HK-2 (cell line): ENCODE data around the gene CLCNKA.
A peak's percentile ranks its signal among the peaks of the same experiment; 100 is the strongest.
"Not testable (repeated sequence)": the region's sequence is repeated elsewhere in the genome, so short reads cannot be mapped to it uniquely, and the experiment has no call there.

ENCODE experiments used
- DNase-seq: peaks from one replicate; pipeline ENCODE4 v3.0.0-alpha.2; 2018; ENCODE audit not compliant: unreplicated experiment

The CLCNKA gene

DNA sequence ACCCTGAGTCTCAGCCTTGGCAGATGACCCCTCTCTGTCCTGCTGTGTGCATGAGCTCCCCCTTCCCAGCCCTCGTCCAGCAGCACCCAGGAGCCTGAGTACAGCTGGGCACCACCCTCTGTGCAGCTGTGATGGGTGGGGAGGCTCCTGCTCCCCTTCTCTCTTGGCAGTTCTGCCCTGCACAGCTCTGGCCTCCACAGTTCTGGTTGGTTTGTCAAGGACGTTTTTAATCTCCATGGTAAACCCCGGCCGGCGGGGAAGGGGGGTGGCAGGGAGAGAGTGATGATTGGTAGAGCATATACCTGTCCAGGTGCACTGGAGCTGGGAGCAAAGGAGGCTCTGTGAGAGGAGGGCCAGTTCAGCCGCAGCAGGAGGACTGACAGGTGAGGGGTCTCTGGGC is at the start of gene CLCNKA:
TSS of gene CLCNKA (plus strand) at position 356 of the 400 bp plus-strand sequence. CDS start 584 bp downstream, outside the sequence.
- DNase-seq: no peak

DNA sequence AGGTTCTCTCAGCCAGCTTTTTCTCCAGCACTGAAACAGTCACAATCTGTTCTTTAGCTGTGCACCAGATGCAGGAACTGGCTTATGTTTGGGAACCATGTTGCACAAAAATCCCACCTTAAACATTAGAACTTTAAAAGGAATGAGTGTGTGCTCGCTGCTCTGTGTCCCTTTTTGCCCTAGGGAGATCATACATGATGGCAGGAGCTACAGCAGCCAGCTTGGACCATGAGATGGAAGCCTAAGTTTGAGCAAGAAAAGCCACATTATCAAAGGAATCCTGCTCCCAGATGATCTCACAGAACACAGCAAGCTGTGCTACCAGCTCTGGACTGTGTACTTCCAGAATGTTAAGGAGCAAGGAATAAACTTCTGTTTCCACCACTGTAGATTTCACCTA is 49.4 kb upstream of the CLCNKA start:
- no peak for DNase-seq

DNA sequence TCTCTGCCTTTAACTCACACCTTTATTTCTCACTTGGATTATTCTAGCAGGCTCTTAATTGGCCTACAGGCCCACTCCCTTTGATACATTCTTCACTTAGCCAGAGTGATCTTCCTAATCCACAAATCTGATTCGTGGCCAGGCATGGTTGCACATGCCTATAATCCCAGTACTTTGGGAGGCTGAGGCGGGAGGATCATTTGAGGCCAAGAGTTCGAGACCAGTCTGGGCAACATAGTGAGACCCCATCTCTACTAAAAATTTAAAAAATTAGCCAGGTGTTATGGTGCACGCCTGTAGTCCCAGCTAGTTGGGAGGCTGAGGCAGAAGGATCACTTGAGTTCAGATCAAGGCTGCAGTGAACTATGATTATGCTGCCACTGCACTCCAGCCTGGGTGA is 48.1 kb upstream of the CLCNKA start:
- no peak for DNase-seq

DNA sequence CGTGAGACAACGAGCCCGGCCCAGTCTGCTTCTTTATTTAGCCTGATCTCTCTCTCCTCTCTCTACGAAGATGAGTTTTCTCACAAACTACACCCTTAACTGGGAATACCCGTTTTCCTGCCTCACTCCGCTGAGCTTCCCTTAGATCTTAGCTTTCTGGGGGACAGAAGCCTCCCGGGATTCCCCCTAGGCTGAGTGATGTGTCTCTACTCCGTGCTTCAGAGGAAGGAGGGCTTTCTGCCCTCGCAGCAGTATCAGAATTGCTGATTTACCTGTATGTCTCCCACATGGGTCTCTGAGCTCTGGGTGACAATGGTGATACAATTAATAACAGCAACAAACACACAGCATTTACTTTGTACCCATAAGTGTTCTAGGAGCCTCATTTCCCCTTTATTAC is 47.0 kb upstream of the CLCNKA start:
- no peak for DNase-seq

DNA sequence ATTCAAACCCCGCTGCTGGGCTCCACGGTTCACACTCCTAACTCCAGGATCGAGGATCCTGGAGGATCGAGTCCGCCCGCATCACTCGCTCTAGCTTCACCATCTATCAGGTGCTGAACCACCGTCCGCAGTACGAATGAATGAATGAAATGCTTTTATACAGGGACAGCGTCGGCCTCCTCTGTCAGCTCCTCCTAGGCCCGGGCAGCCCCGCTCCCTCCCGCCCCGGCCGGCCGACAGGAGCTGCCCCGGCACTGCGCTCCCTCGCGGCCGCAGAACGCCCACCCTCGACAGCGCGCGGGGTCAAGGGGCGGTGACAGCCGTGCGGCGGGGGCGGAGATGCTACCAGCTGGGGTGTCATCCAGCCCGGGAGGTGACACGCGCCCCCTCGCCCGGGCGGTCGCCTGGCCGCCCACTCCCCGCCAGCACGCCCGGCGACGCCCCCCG is 46.5 kb upstream of the CLCNKA start:
- DNase-seq: peak; percentile 78

GRCh38 chr1:15975805-15976680 is 45.8 kb upstream of the CLCNKA start, which contains the start of gene ZBTB17:
ZBTB17 (minus strand) TSS chr1:15976101; CDS start chr1:15948495, 27,606 bp downstream.
- DNase-seq: peak; percentile 92

DNA sequence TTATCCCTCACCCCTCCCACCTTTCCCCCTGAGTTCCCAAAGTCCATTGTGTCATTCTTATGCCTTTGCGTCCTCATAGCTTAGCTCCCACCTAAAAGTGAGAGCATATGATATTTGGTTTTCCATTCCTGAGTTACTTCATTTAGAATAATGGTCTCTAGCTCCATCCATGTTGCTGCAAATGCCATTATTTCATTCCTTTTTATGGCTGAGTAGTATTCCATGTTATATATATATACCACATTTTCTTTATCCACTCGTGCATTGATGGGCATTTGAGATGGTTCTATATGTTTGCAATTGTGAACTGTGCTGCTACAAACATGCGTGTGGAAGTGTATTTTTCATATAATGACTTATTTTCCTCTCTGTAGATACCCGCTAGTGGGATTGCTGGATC is 43.9 kb upstream of the CLCNKA start:
- not testable (repeated sequence) for DNase-seq

- no peak for DNase-seq
Observed at GRCh38 chr1:15981679-15982078, 40.2 kb upstream of the CLCNKA start.

DNA sequence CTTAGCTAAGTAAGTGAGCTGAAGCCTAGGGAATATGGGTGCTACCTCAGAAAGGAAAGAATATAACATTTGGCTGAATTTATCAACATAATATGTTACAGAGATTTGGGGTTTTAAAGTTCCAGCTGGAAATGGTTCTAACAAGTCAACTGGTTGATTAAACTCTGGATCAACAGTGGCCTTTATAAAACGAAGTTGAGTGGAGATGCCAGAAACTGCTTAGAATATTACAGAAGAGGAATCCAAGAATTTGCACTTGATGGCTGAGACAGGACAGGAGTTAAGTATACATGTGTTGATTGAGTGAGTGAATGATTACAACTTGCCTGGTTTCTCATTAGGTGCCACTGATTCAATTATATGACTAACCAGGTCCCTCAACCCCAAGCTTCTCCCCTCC is 38.6 kb upstream of the CLCNKA start:
- DNase-seq: no peak

DNA sequence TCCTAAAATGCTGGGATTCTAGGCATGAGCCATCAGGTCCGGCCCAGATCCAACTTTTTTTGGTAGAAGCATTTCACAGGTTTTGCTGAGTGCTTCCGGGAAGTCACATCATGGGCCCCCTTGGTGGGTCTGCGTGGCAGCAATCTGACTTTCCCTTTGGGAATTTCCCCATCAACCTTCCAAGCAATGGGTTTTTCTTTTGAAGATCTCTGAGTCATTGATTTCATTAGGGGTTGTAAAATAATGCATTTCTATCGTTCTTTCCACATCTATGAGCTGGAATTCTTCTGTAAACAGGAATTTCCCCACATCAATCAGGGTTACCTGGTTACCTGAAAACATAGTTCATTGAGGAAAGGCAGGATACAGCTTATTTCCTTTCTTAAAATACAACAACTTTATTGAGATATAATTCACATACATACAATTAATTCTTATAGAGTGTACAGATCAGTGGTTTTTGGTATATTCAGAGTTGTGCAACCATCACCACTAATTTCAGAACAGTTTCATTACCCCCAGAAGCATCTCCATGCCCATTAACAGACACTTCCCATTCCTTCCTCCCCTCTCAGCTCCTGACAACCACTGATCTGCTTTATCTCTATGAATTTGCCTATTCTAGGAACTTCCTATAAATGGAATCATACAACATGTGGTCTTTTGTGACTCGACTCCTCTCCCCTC is 36.1 kb upstream of the CLCNKA start:
- no peak for DNase-seq

- DNase-seq: no peak
Observed at GRCh38 chr1:15988856-15989736, 32.7 kb upstream of the CLCNKA start.

- no peak for DNase-seq
Observed at GRCh38 chr1:15989776-15990175, 32.1 kb upstream of the CLCNKA start.

DNA sequence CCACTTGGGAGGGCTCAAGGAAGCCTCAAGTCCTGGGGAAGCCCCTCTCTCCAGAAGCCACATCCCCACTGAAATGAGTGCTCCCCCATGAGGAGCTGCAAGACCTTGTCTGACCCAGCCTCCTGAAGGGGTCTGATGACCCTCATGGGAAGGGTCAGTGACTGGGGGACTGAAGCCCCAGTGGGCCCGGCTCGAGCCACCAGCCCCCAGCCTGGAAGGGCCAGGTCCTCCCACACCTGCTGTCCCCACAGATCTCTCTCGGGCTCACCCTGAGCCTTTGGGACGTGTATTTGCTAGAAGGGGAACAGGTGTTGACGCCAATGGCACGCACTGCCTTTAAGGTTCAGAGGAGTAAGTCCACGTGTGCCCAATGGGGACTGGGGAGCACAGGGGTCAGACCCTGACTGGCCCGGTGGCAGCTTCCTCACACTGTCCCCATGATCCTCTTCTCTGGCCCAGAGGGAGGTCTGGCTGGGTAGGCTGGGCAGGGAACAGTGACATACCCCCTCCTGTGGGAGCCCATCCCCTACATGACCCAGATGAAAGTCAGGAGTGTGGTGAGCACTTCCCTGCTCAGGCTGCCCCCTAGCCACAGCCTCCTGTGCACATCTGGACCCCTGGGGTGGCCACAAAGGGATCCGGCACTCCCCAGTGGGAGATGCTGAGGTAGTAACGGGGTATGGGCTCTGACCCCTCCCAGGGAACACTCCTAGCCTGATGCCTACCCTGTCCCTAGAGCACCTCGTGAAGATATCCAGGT is 30.2 kb upstream of the CLCNKA start:
- no peak for DNase-seq

DNA sequence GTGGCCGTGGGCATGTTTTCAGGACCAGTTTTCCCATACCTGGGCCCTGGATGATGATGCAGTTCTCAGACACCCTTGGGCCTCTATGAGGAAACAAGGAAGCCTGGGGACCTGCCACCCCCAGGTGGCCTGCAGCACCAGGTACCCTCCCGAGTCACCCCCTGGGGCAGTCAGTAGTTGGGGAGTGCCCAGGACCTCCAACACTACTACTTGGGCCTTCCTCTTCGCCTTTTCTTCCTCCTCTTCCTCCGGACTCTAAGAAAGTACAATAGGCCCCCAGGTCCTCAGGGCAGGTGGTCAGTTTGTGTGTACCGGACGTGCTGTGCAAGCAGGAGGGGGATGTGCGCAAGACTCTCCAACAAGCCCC is 29.7 kb upstream of the CLCNKA start:
- DNase-seq: no peak

DNA sequence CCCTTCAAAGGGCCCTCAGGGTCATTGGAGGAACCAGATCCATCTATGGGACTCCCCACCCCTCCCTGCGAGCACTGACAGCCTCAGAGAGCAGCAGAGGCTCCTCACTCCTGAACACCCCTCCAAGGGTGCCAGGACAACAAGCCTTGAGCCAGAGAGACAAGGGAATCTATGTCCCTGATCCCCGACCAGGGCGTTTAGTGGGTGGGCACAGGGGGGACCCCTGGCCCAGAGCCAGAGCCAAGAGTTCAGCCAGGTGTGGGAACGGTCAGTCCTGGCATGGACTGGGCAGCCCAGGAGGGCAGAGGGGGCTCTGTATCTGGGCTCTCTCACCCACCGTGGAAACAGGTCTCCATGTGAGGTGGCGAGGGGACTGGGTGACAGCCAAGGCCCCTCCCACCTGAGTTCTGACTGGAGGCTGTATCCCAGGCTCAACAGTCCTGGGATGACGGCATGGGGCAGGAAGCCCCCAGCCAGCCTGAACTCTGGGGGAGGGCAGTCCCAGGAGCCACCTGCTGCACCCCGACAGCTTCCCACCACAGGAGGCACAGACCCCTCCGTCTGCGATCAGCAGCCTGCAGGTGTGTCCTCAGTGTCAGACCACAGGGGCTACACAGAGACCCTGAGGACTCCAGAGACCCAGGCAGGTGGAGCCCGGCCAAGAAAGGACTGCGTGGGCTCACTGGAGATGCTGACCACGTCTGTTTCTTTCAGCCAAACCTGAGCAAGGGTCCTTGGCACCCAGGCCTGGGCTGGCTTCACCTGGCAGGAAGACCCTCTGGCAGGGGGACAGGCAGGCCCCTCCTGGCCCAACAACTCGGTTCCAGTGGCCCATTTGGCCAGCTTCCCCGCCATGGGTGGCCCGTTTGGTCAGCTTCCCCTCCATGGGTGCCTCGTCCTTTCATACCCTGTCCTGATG is 29.0 kb upstream of the CLCNKA start:
- DNase-seq: no peak

DNA sequence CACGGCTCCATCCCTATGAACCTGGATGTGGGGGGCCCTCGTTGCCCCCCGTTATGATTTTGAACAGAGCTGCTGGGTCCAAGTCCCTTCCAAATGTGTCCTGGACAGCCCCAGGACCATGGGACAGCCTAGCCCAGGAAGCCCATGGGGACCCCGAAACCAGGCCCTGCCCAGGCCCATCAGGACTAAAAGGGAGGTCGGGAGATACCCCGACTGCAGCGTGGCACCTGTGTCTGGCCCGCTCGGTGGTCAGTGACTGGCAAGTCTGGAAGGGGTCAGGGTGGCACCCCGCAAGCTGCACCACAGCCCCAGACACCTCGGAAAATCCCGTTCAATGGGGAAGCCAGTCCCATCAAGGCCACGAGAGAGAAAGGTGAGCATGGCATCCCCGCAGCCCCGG is 28.2 kb upstream of the CLCNKA start:
- no peak for DNase-seq

GRCh38 chr1:15994081-15994480 is 27.8 kb upstream of the CLCNKA start:
- no peak for DNase-seq

DNA sequence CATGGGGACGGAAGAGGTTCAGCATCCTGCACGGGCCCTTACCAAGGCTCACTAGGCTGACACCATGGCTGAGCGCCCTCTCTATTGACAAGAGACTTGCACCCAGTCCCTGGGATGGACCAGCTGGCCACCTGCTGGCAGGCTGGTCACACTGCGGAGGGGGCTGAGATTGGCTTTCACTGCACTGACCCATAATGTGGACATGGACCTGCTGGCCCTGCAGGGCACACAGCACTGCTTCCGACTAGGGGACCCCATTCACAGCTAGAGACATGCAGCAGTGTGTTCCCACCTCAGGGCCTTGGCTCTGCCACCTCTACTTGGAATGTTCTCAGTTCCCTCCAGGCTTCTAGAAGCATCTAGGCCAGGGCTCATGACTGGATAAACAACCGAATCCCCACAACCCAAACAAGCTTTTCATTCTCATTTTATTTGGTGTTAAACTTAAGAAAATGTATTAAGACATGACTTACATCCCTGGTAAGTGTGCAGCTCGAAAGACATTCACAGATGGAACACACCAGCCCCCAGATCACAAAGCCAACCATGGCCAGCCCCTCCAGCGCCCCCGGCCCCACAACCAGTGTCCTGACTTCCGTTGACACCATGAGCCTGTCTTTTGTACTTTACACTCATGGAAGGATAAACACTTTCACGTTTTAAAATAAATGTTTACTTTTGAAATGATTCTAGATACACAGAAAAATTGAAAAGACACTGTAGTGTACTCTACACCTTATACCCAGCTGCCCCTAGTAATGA is 27.1 kb upstream of the CLCNKA start:
- peak; percentile 72 for DNase-seq

GRCh38 chr1:15997076-15997585 is 24.7 kb upstream of the CLCNKA start:
- no peak for DNase-seq
